ENCODE measurements around the gene RNF224.

Gene RNF224

DNA sequence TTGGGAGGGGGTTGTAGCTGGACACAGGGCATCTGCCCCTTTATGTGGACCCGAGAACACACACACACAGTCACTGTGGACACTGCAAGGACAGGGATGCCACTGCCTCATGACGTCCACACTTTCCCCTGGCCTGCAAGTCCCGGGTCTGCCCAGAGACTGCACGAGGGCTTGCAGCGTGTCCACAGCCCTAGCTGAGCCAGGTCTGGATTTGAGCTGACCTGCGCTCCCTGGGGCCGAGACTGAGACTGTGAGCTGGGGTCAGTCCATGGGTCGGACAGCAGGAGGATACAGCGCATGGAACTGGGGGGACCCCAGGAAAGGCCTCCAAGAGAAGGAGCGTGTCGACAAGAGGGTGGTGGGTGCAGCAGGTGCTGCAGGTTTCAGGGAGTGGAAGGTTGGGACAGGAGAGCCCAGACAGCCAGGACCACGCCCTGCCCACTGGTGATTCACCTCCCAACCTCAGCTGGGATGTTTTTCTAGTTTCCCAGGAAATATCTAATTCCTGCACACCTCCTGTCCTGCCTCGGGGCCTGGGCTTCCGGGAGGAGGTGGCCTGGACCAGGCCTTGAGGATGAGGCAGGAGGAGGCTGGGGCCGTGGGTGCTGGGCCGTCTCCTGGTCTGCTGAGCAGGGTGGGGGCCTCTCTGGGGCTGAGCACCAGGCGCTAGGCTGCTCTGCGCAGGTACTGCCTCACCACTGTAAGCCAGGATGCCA, 806 bp upstream of the RNF224 start:
- DNase-seq (ENCODE audit: low read depth) = no peak
- no peak overlapping the region for H3K4me3 ChIP-seq (ENCODE audit: control insufficient read depth, low read depth, low read length)
- TF ChIP-seq CTCF (conservative IDR thresholded peaks at IDR 0.05; ENCODE audit: control insufficient read depth, insufficient read depth, low read depth, low read length) = no peak

DNA sequence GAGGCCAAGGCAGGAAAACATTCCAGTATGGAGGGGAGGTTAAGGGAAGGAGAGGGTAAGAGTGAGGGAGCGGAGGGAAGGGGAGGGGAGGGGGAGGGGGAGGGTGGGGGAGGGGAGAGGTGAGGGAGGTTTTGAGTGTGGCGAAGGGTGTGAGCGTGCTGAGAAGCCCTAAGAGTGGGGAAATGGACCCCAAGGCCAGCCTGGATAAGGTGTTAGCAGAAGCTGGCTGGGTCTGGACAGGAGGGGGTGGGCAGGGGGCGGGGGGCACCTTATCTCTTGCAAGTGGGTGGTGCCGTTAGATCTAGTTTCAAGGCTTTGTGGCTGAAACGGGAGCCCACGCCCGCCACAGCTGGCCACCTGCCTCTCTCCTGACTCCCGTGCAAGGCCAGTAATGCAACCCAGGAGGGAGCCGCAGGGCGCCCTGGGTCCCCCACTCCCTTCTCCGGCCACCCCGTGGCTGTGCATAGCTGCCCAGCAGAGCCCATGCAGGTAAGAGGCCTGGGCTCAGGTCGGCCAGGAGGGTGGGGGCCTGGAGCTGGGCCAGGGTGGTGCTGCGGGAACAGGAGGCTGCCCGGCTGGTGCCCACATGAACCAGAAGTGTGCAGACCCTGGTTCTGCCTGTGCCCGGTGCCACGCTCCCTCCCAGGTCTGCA, 677 bp downstream of the RNF224 start:
- no peak overlapping the region for H3K4me3 ChIP-seq (ENCODE audit: control insufficient read depth, low read depth, low read length)
- no peak for DNase-seq (ENCODE audit: low read depth)
- no peak for TF ChIP-seq CTCF (conservative IDR thresholded peaks at IDR 0.05; ENCODE audit: control insufficient read depth, insufficient read depth, low read depth, low read length)

GRCh38 chr9:137228506-137228967, 1.2 kb downstream of the RNF224 start:
- no peak overlapping the region for H3K4me3 ChIP-seq (ENCODE audit: control insufficient read depth, low read depth, low read length)
- no peak for TF ChIP-seq CTCF (conservative IDR thresholded peaks at IDR 0.05; ENCODE audit: control insufficient read depth, insufficient read depth, low read depth, low read length)
- DNase-seq (ENCODE audit: low read depth) = no peak

GRCh38 chr9:137228968-137229896, 1.9 kb downstream of the RNF224 start:
- TF ChIP-seq CTCF (conservative IDR thresholded peaks at IDR 0.05; ENCODE audit: control insufficient read depth, insufficient read depth, low read depth, low read length) = no peak
- DNase-seq (ENCODE audit: low read depth) = no peak
- H3K4me3 ChIP-seq (ENCODE audit: control insufficient read depth, low read depth, low read length) = no peak overlapping the region

- DNase-seq (ENCODE audit: low read depth) = no peak
- H3K4me3 ChIP-seq (ENCODE audit: control insufficient read depth, low read depth, low read length) = no peak overlapping the region
- TF ChIP-seq CTCF (conservative IDR thresholded peaks at IDR 0.05; ENCODE audit: control insufficient read depth, insufficient read depth, low read depth, low read length) = no peak
Observed at GRCh38 chr9:137229903-137230704, 2.8 kb downstream of the RNF224 start.

Data from fibroblast of mammary gland (primary cell).